Neural cell (in vitro differentiated cells): Measurements from ENCODE around the gene GRK7. TPM values are rescaled to one million over a fixed set of nuclear protein-coding genes. Genes with fewer than 3 reads are reported as not detected.

Experiments
- H2AFZ ChIP-seq: fragments of 200-600, 300-800 bp; sonication (generic), shearing (Covaris generic); 2 replicates; pipeline ENCODE4 v1.6.0; 2014; ENCODE audit warnings: low read depth, mild to moderate bottlenecking, antibody characterized with exemption, low read length, moderate library complexity
- H3F3A ChIP-seq: fragments of 200-600 bp; shearing (Covaris generic); 2 replicates; pipeline ENCODE4 v1.6.1; 2016; ENCODE audit warnings: mild to moderate bottlenecking, moderate library complexity, mixed read lengths, antibody characterized with exemption, low read length; ENCODE audit not compliant: insufficient read depth, poor library complexity, severe bottlenecking
- H3K27ac ChIP-seq: fragments of 200-600, 300-800 bp; sonication (generic), shearing (Covaris generic); 2 replicates; pipeline ENCODE4 v1.5.1; 2014; ENCODE audit warnings: mild to moderate bottlenecking, low read length, moderate library complexity
- H3K27me3 ChIP-seq: fragments of 300-800, 200-600 bp; sonication (generic), shearing (Covaris generic); 2 replicates; pipeline ENCODE4 v1.6.0; 2014; ENCODE audit warnings: mild to moderate bottlenecking, low read depth, low read length, moderate library complexity; ENCODE audit not compliant: insufficient read depth
- H3K36me3 ChIP-seq: fragments of 300-800, 200-600 bp; sonication (generic), shearing (Covaris generic); 2 replicates; pipeline ENCODE4 v1.5.1; 2014; ENCODE audit warnings: mild to moderate bottlenecking, antibody characterized with exemption, low read length, moderate library complexity; ENCODE audit not compliant: insufficient read depth
- H3K4me2 ChIP-seq: fragments of 300-800, 200-600 bp; sonication (generic), shearing (Covaris generic); 2 replicates; pipeline ENCODE4 v1.6.0; 2014; ENCODE audit warnings: mild to moderate bottlenecking, low read length
- H3K4me3 ChIP-seq: fragments of 300-800, 200-600 bp; sonication (generic), shearing (Covaris generic); 2 replicates; pipeline ENCODE4 v1.5.1; 2014; ENCODE audit warnings: mild to moderate bottlenecking, low read length, moderate library complexity
- H3K79me2 ChIP-seq: fragments of 200-600 bp; shearing (Covaris generic); replicated peaks from 2 replicates; pipeline ENCODE4 v1.6.0; 2014; ENCODE audit warnings: mild to moderate bottlenecking, low read length, moderate library complexity; ENCODE audit not compliant: insufficient read depth
- H3K9ac ChIP-seq: fragments of 300-800, 200-600 bp; sonication (generic), shearing (Covaris generic); 2 replicates; pipeline ENCODE4 v1.6.1; 2016; ENCODE audit warnings: mild to moderate bottlenecking, low read length, mixed read lengths
- H3K9me2 ChIP-seq: fragments of 200-600 bp; shearing (Covaris generic); 2 replicates; pipeline ENCODE4 v1.6.1; 2016; ENCODE audit warnings: mild to moderate bottlenecking, low read length, mixed read lengths; ENCODE audit not compliant: insufficient read depth
- H3K9me3 ChIP-seq: fragments of 200-600, 300-800 bp; sonication (generic), shearing (Covaris generic); 2 replicates; pipeline ENCODE4 v1.6.1; 2016; ENCODE audit warnings: mild to moderate bottlenecking, mixed run types, low read length, moderate library complexity, mixed read lengths
- H4K20me1 ChIP-seq: fragments of 200-600 bp; shearing (Covaris generic); 2 replicates; pipeline ENCODE4 v1.6.1; 2016; ENCODE audit warnings: mild to moderate bottlenecking, mixed run types; ENCODE audit not compliant: insufficient read depth
- EP300 ChIP-seq: fragments of 450-650 bp; conservative IDR thresholded peaks from 2 replicates; pipeline ENCODE4 v1.6.1; 2014; ENCODE audit warnings: antibody characterized with exemption, mild to moderate bottlenecking, moderate library complexity; ENCODE audit not compliant: poor library complexity, severe bottlenecking
- EZH2 ChIP-seq: fragments of 200-600, 300-800 bp; shearing (Covaris generic), sonication (generic); IDR thresholded peaks from 2 replicates; pipeline ENCODE4 v1.6.1; 2014; ENCODE audit warnings: antibody characterized with exemption, low read length, borderline replicate concordance, mild to moderate bottlenecking; ENCODE audit not compliant: insufficient read depth, poor library complexity, severe bottlenecking
- MXI1 ChIP-seq: fragments of 450-650 bp; conservative IDR thresholded peaks from 2 replicates; pipeline ENCODE4 v1.6.1; 2014; ENCODE audit warnings: antibody characterized with exemption, mild to moderate bottlenecking; ENCODE audit not compliant: poor library complexity, severe bottlenecking
- POLR2AphosphoS5 ChIP-seq: IDR thresholded peaks from 2 replicates; pipeline ENCODE4 v1.6.1; 2012
- RAD21 ChIP-seq: fragments of 450-650 bp; conservative IDR thresholded peaks from 2 replicates; pipeline ENCODE4 v1.6.1; 2014; ENCODE audit warnings: antibody characterized with exemption, mild to moderate bottlenecking, moderate library complexity
- SMC3 ChIP-seq: fragments of 450-650 bp; conservative IDR thresholded peaks from 2 replicates; pipeline ENCODE4 v1.6.1; 2014; ENCODE audit warnings: antibody characterized with exemption, mild to moderate bottlenecking, moderate library complexity; ENCODE audit not compliant: poor library complexity
- TAF1 ChIP-seq: IDR thresholded peaks from 2 replicates; pipeline ENCODE4 v1.6.1; 2012; ENCODE audit warnings: low read depth
- polyA plus RNA-seq: library from polyadenylated mRNA; depleted of rRNA; stranded (reverse); fragments of >200 nt; gene quantifications from 2 replicates; pipeline ENCODE4 v1.2.3, GENCODE V29; 2014
- TF ChIP-seq, protein P1 (sequence below): fragments of 450-650 bp; IDR thresholded peaks from 2 replicates; pipeline ENCODE4 v1.5.1; 2014; ENCODE audit warnings: antibody characterized with exemption, mild to moderate bottlenecking, moderate library complexity; ENCODE audit not compliant: poor library complexity, severe bottlenecking
- TF ChIP-seq, protein P2 (sequence below): IDR thresholded peaks from 2 replicates; pipeline ENCODE4 v1.6.1; 2012; ENCODE audit warnings: borderline replicate concordance

Gene GRK7
- polyA plus RNA-seq, 1 donor from 2014 or later = not detected

DNA sequence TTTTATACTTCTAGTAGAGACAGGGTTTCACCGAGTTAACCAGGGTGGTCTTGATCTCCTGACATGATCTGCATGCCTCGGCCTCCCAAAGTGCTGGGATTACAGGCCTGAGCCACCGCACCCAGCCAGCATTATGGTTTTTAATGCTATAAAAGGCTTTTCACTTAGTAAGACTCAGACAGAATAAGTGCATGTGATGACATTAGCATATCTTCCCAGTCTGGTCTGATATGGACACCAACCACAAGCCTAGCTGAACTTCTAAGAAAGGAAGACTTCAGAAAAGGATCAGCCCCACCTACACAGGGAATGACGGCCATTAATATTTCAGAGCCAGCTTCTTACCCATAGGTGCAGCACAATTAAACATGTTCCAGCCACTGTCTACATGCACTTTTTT is 27.0 kb downstream of the GRK7 start:
- Histone ChIP-seq H4K20me1 (no peaks in the 10 kb centered on the region), H3K4me2 (no peak overlapping the region), H3K4me3 (no peak overlapping the region), H3K36me3 (no peaks in the 10 kb centered on the region), H2AFZ (no peak overlapping the region), H3K27me3 (no peaks in the 10 kb centered on the region), H3K9me3 (no peaks in the 10 kb centered on the region), H3F3A (no peaks in the 10 kb centered on the region), H3K9me2 (no peaks in the 10 kb centered on the region), H3K79me2 (no peaks in the 10 kb centered on the region), H3K27ac (no peak overlapping the region), H3K9ac (no peak overlapping the region)
- TF ChIP-seq MXI1 (no peak), EP300 (no peak), SMC3 (no peak), RAD21 (no peak), TAF1 (no peak), EZH2 (no peak)
- TF ChIP-seq, protein P1, sequence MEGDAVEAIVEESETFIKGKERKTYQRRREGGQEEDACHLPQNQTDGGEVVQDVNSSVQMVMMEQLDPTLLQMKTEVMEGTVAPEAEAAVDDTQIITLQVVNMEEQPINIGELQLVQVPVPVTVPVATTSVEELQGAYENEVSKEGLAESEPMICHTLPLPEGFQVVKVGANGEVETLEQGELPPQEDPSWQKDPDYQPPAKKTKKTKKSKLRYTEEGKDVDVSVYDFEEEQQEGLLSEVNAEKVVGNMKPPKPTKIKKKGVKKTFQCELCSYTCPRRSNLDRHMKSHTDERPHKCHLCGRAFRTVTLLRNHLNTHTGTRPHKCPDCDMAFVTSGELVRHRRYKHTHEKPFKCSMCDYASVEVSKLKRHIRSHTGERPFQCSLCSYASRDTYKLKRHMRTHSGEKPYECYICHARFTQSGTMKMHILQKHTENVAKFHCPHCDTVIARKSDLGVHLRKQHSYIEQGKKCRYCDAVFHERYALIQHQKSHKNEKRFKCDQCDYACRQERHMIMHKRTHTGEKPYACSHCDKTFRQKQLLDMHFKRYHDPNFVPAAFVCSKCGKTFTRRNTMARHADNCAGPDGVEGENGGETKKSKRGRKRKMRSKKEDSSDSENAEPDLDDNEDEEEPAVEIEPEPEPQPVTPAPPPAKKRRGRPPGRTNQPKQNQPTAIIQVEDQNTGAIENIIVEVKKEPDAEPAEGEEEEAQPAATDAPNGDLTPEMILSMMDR = no peak

DNA sequence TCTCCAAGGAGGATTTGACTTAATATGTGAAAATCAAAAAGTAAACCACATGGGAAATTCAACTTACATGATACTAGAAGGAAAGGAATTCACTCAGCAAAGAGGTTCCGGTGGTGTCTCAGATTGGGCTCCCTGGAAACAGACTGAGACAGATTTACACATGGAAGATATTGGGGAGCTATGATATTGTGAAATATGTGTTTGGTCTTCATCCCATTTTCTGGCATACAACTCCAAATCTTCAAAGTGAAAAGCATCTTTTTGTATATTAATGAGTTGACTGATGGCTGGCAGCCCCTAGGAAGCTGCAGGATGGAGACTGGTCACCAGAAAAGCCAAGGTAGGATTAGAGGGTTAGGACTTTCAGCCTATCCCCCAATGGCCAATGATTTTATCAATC is 29.3 kb downstream of the GRK7 start:
- Histone ChIP-seq H3K27me3 (no peaks in the 10 kb centered on the region), H3K9me3 (no peaks in the 10 kb centered on the region), H4K20me1 (no peaks in the 10 kb centered on the region), H3K9me2 (no peaks in the 10 kb centered on the region), H3K4me3 (no peak overlapping the region), H2AFZ (no peak overlapping the region), H3K36me3 (no peaks in the 10 kb centered on the region), H3K9ac (no peak overlapping the region), H3K79me2 (no peaks in the 10 kb centered on the region), H3K4me2 (no peak overlapping the region), H3K27ac (no peak overlapping the region), H3F3A (no peaks in the 10 kb centered on the region)
- TF ChIP-seq EP300 (no peak), SMC3 (no peak), MXI1 (no peak), EZH2 (no peak), POLR2AphosphoS5 (no peak), TAF1 (no peak), RAD21 (no peak)
- TF ChIP-seq, protein P2, sequence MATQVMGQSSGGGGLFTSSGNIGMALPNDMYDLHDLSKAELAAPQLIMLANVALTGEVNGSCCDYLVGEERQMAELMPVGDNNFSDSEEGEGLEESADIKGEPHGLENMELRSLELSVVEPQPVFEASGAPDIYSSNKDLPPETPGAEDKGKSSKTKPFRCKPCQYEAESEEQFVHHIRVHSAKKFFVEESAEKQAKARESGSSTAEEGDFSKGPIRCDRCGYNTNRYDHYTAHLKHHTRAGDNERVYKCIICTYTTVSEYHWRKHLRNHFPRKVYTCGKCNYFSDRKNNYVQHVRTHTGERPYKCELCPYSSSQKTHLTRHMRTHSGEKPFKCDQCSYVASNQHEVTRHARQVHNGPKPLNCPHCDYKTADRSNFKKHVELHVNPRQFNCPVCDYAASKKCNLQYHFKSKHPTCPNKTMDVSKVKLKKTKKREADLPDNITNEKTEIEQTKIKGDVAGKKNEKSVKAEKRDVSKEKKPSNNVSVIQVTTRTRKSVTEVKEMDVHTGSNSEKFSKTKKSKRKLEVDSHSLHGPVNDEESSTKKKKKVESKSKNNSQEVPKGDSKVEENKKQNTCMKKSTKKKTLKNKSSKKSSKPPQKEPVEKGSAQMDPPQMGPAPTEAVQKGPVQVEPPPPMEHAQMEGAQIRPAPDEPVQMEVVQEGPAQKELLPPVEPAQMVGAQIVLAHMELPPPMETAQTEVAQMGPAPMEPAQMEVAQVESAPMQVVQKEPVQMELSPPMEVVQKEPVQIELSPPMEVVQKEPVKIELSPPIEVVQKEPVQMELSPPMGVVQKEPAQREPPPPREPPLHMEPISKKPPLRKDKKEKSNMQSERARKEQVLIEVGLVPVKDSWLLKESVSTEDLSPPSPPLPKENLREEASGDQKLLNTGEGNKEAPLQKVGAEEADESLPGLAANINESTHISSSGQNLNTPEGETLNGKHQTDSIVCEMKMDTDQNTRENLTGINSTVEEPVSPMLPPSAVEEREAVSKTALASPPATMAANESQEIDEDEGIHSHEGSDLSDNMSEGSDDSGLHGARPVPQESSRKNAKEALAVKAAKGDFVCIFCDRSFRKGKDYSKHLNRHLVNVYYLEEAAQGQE = no peak
- TF ChIP-seq, protein P1 = no peak
